Occipital lobe (tissue), 2 donors: ENCODE data around the gene SIAH2. TPM values are rescaled to one million over a fixed set of nuclear protein-coding genes. Genes with fewer than 3 reads are reported as not detected.

Source experiments
- DNase-seq: peaks from one replicate; lab custom pipeline; 2025; lab: John Stamatoyannopoulos, UW
- total RNA-seq: library from RNA; depleted of rRNA; stranded (reverse); fragments of >200 nt; gene quantifications from one replicate; pipeline ENCODE4 v1.2.3, GENCODE V29; 2014

SIAH2 gene
- total RNA-seq, 1 donor from 2014 or later = 29.3 TPM

DNA sequence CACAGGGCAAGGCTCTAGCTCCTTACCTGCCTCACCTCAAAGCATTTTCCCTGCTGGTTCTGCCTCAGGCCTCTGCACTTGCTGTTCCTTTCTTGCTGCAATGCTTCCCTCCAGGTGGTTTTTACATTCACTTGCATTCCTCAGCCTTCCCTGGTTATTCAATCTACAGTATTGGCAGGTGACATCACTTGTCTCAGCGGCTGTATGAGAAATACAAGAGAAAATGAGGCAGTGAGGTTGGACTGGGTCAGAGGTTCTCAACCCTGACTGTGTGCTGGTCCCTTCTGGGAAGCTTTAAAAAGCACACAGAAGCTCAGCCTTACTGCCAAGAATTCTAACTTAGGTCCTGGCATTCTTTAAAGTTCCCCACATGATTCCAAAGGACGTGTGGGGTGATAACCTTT lies 26.7 kb downstream of the SIAH2 start:
- DNase-seq = no peak

- DNase-seq = no peak
These were observed 28.2 kb downstream of the SIAH2 start for GRCh38 chr3:150734795-150735119.

- DNase-seq = no peak
These were observed 28.8 kb downstream of the SIAH2 start for GRCh38 chr3:150733936-150734794.

DNA sequence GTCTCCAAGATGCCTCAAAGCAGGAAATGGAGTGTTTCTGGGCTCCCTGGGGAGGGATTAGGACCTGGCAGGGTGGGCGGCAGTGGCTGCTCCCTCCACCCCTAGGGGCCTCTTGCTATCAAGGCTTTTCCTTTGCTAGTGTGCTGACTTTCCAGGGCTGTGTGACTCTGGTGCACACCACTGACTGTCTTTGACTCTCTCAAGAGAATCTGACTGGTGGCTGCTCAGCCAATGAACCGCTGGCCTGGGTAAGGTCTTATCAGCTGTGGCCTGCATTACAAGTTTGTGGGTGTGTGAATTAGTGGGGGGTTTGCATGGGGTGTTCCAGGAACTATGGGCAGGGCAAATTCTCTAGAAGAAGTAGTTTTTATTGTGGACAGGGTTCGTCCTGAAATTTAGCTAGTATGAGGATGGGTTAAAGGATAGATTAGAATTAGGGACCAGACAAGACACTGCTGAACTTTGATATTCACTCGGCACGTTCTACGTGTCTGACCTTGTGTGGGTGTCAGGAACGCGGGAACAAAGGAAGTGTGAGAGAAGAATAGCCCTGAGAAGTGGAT lies 29.5 kb downstream of the SIAH2 start:
- no peak for DNase-seq

- DNase-seq = no peak
These were observed 33.1 kb downstream of the SIAH2 start for GRCh38 chr3:150729682-150730360.

GRCh38 chr3:150727653-150728502 lies 35.1 kb downstream of the SIAH2 start:
- DNase-seq = no peak

DNA sequence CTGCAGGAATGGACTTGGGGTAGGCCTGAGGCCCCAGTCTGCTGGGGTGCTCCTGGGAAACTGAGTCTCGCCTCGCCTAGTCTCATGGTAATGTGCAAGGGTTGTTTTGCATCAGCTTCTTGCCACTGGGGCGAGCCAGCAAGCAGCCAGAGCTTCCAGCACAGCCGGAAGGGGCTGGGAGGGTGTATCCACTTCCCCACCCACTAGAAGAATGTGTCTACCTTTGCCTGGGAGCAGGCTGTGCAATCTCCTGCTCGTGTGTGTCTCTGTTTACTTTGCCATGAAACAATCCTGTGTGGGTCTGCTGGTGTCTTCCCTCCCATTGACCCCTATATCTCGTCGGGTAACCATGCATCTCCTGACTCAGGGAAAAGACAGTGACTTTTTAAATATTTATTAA lies 37.4 kb downstream of the SIAH2 start:
- no peak for DNase-seq

DNA sequence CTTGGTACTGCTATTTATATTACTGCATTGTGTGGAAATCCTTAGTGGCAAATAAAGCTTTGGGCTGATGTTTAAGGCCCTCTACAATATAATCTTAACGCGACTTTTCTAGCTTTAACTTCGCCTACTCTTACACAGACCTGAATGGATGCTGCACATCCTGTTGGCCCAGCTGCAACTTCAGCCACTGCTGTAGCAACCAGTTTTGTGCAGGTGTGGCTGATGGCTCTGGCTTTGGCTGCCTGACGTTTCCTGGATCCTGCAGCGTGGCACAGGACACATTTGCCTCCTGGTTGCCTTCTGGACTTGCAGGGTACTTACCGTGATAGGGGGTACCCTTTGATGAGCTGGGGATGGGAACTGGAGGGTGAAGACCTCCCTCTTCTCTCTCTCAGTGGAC lies 39.0 kb downstream of the SIAH2 start:
- DNase-seq = no peak

GRCh38 chr3:150722267-150722666 lies 40.7 kb downstream of the SIAH2 start:
- no peak for DNase-seq

DNA sequence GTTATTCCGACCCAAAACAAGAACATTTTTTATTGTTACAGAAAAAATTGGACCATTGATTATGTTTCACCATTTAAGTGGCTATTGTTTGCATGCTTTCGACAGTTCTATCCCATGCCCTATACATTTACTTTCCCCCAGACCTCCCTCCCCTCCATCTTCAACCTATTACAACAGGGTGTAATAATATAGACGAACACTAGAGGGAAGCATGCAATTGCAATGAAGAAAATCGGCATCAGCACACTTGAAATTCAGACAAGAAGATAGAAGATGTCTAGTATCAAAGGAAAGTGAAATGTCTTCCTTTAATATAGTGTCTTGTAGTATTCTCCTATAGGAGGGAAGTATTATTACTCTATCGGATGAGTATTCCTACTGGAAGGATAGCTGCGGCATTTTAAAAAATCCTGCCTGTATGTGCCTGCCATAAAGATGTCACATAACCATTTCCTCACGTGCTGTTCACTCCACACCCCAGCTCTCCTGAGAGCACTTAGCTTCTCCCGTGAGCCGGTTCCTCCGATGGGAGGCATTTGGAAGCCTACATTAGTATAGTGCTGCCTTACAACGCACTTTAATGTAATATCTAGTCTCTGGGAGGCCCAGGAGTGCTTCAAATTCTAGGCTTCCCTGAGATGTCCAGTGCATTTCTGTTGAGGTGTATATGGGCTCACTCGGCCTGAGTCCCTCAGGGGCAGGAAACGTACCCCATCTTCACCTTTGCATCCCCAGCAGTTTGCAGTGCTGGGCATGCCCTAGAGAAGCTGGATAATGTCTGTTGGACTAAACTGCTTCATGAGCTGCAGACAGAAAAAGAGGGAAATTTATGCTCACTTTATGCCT lies 41.5 kb downstream of the SIAH2 start:
- no peak for DNase-seq

GRCh38 chr3:150720444-150720843 lies 42.5 kb downstream of the SIAH2 start:
- DNase-seq = no peak

DNA sequence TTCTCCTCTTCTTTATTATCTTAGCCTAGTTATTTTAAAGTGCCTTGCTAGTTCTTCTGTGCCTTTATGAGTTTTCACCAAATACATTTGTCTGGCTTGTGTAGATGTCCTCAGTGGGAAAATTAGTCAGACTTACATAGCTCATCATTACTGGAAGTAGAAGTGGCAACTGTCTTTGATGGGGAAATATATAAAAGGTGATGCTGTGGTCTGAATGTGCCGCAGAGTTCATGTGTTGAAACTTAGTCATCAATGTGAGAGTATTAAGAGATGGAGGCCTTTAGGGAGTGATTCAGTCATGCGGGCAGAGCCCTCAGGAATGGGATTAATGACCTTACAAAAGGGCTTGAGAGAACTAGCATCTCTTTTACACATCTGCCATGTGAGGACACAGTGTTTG lies 52.9 kb downstream of the SIAH2 start:
- DNase-seq = no peak

- peak; percentile 89 for DNase-seq
These were observed 59.1 kb downstream of the SIAH2 start, which contains the start of gene ERICH6 for GRCh38 chr3:150703756-150704344. TSS of gene ERICH6 (minus strand) at chr3:150703920. CDS start at chr3:150703898, 22 bp downstream.

DNA sequence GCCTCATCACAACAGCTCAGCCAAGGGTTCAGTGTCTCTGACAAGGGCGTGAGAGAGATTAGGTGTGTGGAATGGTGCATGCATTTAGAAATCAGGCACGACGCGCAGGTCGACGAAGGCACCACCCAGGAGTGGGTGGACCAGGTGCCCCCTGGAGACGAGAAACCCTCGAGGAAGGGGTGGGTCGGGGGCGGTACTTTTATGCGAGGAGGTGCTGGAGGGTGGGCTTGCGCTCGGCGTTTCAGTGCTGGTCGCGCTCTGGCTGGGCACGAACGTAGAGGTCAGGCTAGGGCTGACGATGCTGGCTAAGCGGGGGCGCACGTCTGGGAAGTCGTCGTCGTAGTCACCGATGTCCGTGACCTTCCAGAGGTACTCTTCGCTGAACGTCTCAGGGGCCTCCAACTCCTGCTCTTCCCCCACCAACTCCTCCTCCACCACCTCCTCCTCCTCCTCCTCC lies 59.6 kb downstream of the SIAH2 start:
- peak; percentile 44 for DNase-seq

DNA sequence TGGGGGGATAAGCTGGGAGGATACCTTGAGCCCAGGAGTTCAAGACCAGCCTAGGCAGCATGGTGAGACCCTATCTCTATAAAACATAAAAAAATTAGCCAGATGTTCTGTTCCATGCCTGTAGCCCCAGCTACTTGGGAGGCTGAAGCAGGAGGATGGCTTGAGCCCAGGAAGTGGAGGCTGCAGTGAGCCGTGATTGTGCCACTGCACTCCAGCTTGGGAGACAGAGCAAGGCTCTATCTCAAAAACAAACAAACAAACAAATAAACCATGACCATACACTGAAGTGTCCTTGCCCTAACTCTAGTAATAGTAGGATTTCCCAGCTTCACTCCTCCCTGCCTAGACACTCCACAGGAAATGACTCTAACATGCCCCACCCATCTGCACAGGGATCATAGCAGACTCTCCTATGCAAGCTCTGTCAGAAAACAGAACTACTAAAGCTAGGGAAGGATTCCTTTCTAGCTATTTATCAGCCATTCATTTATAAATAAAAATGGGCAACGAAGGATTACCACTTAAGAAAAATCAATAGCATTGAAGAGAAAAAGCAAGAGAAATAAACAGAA lies 63.8 kb downstream of the SIAH2 start:
- no peak for DNase-seq

GRCh38 chr3:150697646-150698045 lies 65.3 kb downstream of the SIAH2 start:
- no peak for DNase-seq

- DNase-seq = no peak
These were observed 71.4 kb downstream of the SIAH2 start for GRCh38 chr3:150691414-150692040.
